Mesodermal cell (in vitro differentiated cells): ENCODE results near the gene CAPN10.

Source experiments
- H3K27ac ChIP-seq: 2 replicates; pipeline ENCODE4 v1.7.0; 2013; ENCODE audit warnings: mild to moderate bottlenecking, low read depth, low read length, moderate library complexity; ENCODE audit not compliant: severe bottlenecking
- H3K36me3 ChIP-seq: 2 replicates; pipeline ENCODE4 v1.7.1; 2013; ENCODE audit warnings: mild to moderate bottlenecking, low read length, moderate library complexity; ENCODE audit not compliant: control insufficient read depth, insufficient read depth
- H3K4me1 ChIP-seq: one replicate; pipeline ENCODE4 v1.7.1; 2013; ENCODE audit warnings: mild to moderate bottlenecking, low read length; ENCODE audit not compliant: insufficient read depth, control insufficient read depth, poor library complexity, severe bottlenecking
- H3K4me3 ChIP-seq: 2 replicates; pipeline ENCODE4 v1.7.0; 2013; ENCODE audit warnings: low read length, control low read depth, mild to moderate bottlenecking; ENCODE audit not compliant: insufficient read depth, poor library complexity, severe bottlenecking; ENCODE audit errors: extremely low read depth
- H3K9me3 ChIP-seq: 2 replicates; pipeline ENCODE4 v1.7.1; 2013; ENCODE audit warnings: mild to moderate bottlenecking, low read length, moderate library complexity; ENCODE audit not compliant: control insufficient read depth
- WGBS, 2 experiments: methylation state at CpG; one replicate each; pipeline ENCODE4 v1.1.5; 2013; ENCODE audit warnings: missing lambda C conversion rate in 2 of 2; ENCODE audit not compliant: insufficient coverage in 2 of 2; 5-methylcytosine and 5-hydroxymethylcytosine counted together

The CAPN10 gene

DNA sequence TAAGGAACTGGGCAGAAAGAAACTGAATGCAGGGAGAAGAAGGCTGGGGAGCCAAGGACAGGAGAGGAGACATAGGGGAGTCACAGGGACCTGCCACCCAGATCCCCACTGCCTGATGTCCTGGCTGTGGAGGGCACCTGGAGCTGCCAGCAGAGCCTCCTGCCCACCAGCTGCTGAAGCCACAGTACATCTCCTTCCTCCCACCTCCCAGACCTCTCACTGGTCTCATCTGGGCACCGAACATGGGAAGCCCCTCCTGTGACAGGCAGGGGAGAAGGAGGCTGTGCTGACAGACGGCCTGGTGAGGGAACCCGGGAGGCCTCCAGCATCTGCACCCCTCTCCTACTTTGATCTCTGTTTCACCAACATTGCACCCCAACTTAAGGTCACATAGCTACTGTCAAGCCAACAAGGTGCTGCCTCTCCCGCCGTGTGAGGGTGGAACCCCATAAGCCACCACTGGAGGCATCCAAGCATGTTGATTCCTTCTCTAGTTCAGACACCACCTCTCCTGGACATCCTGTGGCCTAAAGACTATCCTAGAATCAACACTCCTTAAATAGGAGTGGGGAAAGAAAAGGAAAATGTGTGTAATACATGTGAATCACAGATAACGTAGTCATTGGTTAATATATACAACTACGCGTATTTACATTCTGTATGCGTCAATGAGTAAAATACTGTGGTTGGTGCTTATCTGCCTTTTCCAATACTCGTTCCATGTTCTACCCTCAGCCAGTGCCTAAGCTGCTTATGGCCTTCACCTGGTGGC is 21.8 kb upstream of the CAPN10 start:
- no peak overlapping the region for H3K27ac ChIP-seq
- H3K4me1 ChIP-seq, result peaks cover 29% of the 10 kb centered on the region
- WGBS, 2 experiments, result 96 to 97% methylated on average over 5 to 6 of the region's 10 CpGs
- H3K9me3 ChIP-seq, result no peaks in the 10 kb centered on the region
- H3K4me3 ChIP-seq, result no peak overlapping the region
- H3K36me3 ChIP-seq, result peaks cover 15% of the 10 kb centered on the region

DNA sequence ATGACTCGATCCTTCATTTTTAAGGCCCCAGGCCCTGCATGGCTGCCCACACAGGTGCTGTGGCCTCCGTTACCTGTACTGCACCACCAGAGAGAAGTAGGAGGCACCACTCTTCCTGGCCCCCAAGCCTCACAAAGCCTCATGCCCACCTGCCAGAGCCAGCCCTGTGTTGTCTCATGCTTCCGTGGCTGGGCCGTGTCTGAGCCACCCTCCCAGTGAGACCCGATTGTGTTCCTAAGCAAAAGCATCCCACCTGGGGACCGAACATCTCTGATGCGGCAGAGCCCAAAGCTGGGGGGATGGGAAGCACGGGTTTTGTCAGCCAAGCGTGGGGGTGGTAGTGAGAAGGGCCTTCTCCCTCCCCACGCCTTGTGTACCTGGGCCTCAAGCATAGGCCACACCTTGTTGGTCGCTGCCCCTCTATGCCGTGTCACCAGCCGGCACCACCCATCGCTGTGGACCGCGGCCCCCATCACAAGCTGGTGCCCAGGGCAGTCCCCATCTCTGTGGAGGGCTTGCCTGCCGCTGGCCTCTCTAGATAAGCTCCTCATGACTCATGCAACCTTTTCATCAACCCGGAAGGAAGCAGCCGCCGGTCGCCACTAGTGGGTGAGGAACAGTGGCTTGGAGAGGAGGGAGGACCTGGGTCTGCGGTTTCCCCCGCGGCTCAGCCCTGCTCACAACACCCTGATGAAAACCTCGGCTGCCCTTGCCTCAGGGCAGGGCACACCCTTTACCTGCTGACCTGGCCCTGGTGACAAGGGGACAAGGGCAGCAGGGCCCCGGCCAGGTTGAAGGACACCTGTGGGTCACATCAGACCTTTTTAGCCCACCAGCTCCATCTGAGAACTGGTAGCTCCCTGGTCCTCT is 21.0 kb upstream of the CAPN10 start:
- Histone ChIP-seq H3K4me1 (peaks cover 29% of the 10 kb centered on the region), H3K27ac (peak overlapping the region; percentile 72), H3K9me3 (no peaks in the 10 kb centered on the region), H3K4me3 (peak overlapping the region; percentile 3), H3K36me3 (peaks cover 15% of the 10 kb centered on the region)
- 77 to 91% methylated on average over 16 to 22 of the region's 26 CpGs for WGBS, 2 experiments

DNA sequence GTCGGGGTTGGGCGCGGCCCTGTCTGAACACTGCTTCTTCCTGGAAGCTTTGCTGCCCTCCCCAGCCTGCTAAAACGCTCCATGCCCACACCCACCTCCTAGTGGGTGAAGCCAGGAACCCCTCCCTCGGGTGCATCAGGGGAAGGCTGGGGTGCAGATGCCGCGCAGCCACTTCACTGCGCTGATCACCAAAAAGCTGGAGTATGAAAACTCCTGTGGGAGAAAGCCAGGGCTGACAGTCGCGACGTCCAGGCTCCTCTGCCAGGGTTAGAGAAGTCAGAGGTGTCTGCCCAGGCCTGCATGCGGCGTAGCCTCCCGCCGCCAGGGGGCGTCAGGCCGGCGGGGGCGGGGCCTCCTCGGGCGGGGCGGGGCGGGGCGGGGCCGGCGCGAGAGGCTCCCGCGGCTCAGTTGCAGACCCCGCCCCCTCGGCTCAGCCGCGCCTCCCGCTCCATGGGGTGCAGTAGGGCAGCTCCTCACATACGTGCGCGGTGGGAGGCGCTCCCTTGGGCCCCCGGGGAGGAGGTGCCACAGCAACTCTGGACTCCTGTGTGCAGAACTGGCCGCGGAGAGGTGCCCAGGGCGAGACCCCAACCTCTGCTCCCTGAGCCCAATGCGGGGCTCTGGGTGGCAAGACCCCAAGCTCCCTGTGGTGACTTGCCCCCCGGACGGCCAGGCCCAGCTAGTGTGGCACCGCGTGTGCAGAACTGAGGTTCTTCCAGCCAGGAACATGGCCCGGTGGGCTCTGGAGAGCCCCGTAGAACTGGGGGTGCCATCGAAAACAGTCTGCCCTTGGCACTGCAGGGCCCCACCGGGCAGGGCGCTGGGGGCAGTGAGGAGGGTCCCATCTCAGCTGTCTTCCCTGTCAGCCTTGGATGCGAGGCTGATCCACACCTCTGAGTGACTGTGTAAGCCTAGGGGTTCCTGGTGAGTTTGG is 20.1 kb upstream of the CAPN10 start:
- Histone ChIP-seq H3K27ac (peak overlapping the region; percentile 72), H3K36me3 (peaks cover 15% of the 10 kb centered on the region), H3K9me3 (no peaks in the 10 kb centered on the region), H3K4me1 (peaks cover 29% of the 10 kb centered on the region), H3K4me3 (peak overlapping the region; percentile 14)
- 29% methylated on average over 33 to 35 of the region's 53 CpGs for WGBS, 2 experiments

DNA sequence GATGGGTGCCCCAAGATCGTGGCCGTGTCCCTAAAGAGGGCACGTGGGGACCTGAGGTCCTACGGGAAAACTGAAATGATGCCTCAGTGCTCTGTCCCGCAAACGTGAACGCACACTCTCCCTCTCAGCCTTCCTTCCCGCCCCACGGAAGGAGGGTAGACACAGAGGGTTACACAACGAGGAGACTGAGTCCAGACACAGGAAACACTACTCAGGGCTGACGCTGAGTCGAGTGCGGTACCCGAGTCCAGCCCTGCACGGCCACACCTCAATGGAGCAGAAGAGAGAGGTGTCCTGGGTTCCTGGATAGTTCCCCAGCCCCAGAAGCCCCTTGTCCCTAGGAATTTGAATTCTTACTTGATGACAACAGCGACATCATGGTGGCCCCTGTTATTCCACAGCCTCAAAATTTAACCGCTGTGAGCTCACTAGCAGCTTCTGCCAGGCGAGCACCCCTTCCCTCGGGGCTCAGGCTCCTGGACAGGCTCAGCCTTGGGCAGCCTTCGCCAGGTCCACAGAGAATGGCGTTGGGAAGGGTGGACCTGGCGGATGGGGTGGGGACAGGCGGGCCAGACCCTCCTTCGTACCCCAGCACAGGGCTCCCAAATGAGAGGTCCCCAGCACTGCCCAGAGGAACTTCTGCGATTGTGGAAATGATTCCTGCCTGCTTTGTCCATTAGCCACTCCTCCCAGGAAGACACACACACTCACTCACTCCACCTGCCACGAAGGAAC is 19.2 kb upstream of the CAPN10 start:
- Histone ChIP-seq H3K9me3 (no peaks in the 10 kb centered on the region), H3K4me3 (peak overlapping the region; percentile 46), H3K36me3 (peaks cover 12% of the 10 kb centered on the region), H3K4me1 (peaks cover 29% of the 10 kb centered on the region), H3K27ac (no peak overlapping the region)
- WGBS, 2 experiments, result 54 to 60% methylated on average over 24 to 26 of the region's 26 CpGs

DNA sequence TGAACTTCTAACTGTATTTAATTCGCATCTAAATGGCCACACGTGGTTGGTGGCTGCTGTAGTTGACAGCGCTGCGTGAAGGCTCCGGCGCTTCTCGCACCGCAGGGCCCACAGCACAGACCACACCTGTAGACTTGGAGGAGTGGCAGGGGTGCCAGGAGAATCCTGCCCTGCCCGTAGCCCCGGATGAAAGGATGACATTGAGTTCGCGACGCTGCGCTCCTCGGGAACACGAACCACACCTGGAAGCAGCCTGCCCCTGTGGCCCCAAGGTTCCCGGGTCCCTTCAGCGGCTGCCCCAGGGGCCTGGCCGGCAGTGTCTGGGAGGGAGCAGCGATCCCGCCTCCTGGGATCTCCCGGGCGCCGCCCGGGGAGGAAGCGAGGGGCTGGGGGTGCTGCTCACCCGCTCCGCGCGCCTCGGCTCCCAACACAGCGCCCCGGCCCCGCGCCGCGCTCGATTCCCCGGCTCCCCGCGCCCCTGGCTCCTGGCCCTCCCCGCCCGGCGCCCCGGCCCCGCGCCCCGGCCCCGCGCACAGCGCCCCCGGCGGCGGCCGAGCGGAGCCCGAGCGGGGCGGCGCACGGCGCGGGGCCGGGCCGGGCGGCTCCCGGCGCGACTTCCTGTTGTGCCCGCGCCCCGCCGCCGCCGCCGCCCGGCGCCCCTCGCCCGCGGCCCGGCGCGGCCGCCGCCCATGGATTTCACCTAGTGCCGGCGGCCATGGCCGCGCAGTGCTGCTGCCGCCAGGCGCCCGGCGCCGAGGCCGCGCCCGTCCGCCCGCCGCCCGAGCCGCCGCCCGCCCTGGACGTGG is 18.5 kb upstream of the CAPN10 start, which contains the start of gene RNPEPL1:
Gene RNPEPL1 (plus strand): TSS at position 613 of the 806 bp plus-strand sequence. CDS start 103 bp downstream, at position 716.
- H3K36me3 ChIP-seq, result peaks cover 5% of the 10 kb centered on the region
- H3K4me1 ChIP-seq, result peaks cover 29% of the 10 kb centered on the region
- no peak within 1 kb of the TSS for H3K27ac ChIP-seq
- no peaks in the 10 kb centered on the region for H3K9me3 ChIP-seq
- H3K4me3 ChIP-seq, result peak within 1 kb of the TSS; percentile 47
- 2 to 3% methylated on average over 60 to 66 of the region's 106 CpGs for WGBS, 2 experiments

DNA sequence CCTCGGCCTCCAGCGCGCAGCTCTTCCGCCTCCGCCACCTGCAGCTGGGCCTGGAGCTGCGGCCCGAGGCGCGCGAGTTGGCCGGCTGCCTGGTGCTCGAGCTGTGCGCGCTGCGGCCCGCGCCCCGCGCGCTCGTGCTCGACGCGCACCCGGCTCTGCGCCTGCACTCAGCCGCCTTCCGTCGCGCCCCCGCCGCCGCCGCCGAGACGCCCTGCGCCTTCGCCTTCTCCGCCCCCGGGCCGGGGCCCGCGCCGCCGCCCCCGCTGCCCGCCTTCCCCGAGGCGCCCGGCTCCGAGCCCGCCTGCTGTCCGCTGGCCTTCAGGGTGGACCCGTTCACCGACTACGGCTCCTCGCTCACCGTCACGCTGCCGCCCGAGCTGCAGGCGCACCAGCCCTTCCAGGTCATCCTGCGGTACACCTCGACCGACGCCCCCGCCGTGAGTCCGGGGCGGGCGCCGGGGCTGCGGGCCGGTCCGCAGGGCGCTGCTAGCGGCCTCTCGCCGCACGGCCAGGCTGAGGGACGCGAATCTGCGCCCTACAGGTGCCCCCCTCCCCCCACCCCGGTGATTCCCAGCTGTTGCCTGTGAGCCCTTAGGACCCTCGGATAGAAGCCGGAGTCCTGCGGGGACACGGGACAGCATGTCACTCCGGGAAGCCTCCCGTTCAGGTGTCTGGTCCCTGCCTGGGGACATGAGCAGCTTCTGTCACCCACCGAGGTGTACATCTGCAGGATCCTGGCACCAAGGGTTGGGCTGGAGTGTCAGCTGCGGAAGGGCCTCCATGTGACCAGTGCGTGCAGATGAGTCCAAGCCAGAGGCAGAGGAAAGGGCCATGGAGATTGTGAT is 17.6 kb upstream of the CAPN10 start:
- H3K27ac ChIP-seq, result no peak overlapping the region
- H3K9me3 ChIP-seq, result no peaks in the 10 kb centered on the region
- H3K36me3 ChIP-seq, result no peaks in the 10 kb centered on the region
- H3K4me3 ChIP-seq, result peak overlapping the region; percentile 47
- 5 to 7% methylated on average over 63 to 78 of the region's 93 CpGs for WGBS, 2 experiments
- peaks cover 29% of the 10 kb centered on the region for H3K4me1 ChIP-seq

DNA sequence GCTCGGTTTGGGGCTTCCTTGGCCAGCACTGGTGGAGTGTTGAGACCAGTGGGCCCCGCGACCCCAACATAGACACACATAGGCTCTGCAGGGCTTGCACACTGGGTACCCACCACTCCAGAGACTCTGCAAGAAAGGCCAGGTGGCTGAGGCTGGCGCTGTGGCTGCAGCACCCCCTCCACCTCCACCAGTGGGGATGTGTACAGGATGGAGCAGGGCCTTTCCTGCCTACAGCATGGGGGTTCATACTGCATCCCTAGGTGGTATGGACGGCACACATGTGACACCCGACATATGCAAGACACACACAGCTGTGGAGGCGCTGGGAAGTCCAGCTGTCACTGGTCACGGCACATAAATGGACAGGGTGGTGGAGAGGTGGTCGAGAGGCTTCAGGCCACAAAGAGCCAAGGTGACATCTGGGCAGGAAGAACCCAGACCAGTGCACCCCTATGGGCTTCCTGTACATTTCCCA is 17.0 kb upstream of the CAPN10 start:
- H3K27ac ChIP-seq, result no peak overlapping the region
- H3K9me3 ChIP-seq, result no peaks in the 10 kb centered on the region
- H3K36me3 ChIP-seq, result peaks cover under 1% of the 10 kb centered on the region
- 85 to 87% methylated on average over 5 to 7 of the region's 9 CpGs for WGBS, 2 experiments
- peaks cover 29% of the 10 kb centered on the region for H3K4me1 ChIP-seq
- peak overlapping the region; percentile 47 for H3K4me3 ChIP-seq

DNA sequence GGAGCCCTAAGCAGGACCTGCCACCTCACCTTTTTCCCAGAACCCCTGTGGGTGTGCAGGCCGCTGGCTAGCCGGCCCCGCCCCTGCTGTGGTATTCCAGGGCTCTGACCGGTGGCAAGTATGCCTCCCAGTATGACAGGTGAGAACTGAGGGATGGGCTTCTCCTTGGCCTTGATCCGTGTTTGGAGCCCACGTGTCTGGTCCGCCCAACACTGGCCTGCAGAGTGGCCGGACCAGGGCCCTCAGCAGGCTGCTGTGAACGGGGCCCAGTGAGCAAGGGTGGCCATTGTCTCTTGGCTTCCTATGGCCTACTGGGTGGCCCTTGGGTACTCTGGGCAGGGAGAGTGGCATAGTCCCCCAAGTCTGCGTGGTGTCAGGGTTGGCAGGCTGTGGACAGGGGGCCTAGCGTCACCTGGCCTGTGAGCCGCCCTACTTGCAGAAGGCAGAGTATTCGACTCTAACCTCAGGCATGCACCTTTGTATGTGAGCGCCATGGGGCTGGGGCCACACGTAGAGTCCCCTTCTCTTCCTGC is 16.5 kb upstream of the CAPN10 start:
- H3K4me1 ChIP-seq, result peaks cover 29% of the 10 kb centered on the region
- 96 to 97% methylated on average over 15 of the region's 15 CpGs for WGBS, 2 experiments
- no peaks in the 10 kb centered on the region for H3K9me3 ChIP-seq
- H3K36me3 ChIP-seq, result peaks cover 4% of the 10 kb centered on the region
- H3K27ac ChIP-seq, result no peak overlapping the region
- H3K4me3 ChIP-seq, result no peak overlapping the region
